GM11168 (cell line): ENCODE results near the gene NTN1.

Experiments used
- in situ Hi-C: fragments of 300-500 bp; cut with MboI; formaldehyde crosslinking; loops from one replicate; pipeline ENCODE4 v1.12.0; 2022; ENCODE audit warnings: low sequenced_read_pairs; ENCODE audit not compliant: unreplicated experiment

Gene NTN1

GRCh38 chr17:9110501-9110900 is 89.2 kb downstream of the NTN1 start:
- in situ Hi-C loops: no loop called here

- in situ Hi-C loops: no loop called here
Observed at GRCh38 chr17:9115214-9116191, 94.2 kb downstream of the NTN1 start.

GRCh38 chr17:9116311-9116835 is 95.1 kb downstream of the NTN1 start:
- in situ Hi-C loops: no loop called here

GRCh38 chr17:9116861-9117568 is 95.7 kb downstream of the NTN1 start:
- in situ Hi-C loops: no loop called here

- in situ Hi-C loops: loop anchor here (5.0 kb wide), 1 partner anchor 97 kb away; no protein-coding TSS in a partner anchor
Observed at GRCh38 chr17:9120471-9120870, 99.2 kb downstream of the NTN1 start.

DNA sequence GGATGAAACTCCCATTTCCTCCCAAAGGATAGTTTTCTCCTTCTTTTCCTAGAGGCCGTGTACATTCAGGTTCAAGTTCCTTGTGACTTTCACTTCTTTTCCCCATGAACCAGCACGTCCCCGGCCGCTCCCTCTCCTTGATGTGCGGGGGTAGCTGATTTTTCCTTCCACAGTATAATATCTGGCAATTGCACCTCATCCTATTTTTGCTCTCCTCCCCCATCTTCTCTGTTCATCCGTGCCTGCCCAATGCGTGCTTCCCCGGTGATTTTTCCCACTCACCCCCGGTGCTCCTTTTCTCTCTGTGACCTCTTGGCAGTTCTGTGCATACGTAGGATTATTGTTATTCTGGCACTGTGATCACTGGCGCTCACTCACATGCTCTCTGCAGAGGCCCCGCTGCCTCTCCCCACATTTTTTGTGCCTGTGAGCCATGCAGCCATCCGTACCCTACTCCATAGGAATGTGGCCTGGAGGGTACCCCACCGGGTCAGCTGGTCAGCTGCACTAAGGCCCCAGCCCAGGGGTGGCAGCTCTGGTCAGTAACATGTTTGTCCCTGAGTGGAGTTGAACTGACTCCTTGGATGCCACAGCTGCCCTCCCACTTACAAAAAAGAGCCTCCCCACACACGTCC is 100.0 kb downstream of the NTN1 start:
- in situ Hi-C loops: loop anchor here (5.0 kb wide), 1 partner anchor 96 kb away; no protein-coding TSS in a partner anchor

GRCh38 chr17:9123594-9124553 is 102.6 kb downstream of the NTN1 start:
- in situ Hi-C loops: loop anchor here (5.0 kb wide), 1 partner anchor 93 kb away; no protein-coding TSS in a partner anchor

GRCh38 chr17:9124554-9124935 is 103.2 kb downstream of the NTN1 start:
- in situ Hi-C loops: loop anchor here (5.0 kb wide), 1 partner anchor 93 kb away; no protein-coding TSS in a partner anchor

DNA sequence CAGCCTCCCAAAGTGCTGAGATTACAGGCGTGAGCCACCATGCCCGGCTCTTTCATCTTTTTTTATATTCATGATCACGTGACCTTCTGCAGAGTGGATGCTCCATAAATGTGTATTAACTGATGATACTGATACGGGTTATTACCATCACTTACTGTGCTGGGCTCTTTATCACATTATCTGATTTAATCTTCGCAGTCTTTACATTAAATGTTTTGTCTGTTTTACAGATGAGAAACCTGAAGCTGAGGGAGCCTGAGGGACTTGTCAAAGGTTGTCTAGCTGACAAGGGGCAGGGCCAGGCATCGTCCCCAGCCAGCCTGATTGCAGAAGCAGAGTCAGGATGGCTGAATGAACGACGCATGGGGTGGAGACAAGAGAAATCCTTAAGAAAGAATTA is 104.4 kb downstream of the NTN1 start:
- in situ Hi-C loops: no loop called here

GRCh38 chr17:9127340-9127739 is 106.0 kb downstream of the NTN1 start:
- in situ Hi-C loops: no loop called here

DNA sequence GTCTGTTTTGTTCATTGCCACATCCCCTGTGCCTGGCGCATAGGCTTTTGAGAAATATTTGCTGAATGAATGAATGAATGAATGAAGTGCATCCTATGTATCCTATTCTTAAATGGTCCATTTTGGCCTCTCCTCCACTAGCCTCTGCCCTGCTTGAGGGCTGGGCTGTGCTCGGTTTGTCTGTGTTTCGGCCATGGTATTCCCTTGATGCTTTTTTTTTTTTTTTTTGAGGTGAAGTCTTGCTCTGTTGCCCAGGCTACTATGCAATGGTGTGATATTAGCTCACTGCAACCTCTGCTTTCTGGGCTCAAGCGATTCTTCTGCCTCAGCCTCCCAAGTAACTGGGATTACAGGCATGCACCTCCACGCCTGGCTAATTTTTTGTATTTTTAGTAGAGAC is 110.1 kb downstream of the NTN1 start:
- in situ Hi-C loops: no loop called here

DNA sequence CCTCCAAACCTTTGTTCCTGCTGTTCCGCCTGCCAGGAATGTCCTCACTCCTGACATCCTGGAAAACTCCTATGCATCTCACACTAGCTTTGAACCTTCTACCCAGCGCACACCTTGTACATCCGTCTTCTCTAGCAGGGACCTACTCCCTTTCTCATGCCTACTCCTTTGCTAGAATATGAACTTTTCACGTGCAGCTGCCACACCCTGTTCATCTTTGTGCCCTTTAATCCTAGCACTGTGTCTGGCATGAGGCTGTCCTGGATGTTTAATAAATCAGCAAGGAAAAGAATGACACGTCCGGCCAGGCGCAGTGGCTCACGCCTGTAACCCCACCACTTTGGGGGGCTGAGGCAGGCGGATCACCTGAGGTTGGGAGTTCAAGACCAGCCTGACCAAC is 111.0 kb downstream of the NTN1 start:
- in situ Hi-C loops: no loop called here

GRCh38 chr17:9132944-9133610 is 111.8 kb downstream of the NTN1 start:
- in situ Hi-C loops: no loop called here

- in situ Hi-C loops: no loop called here
Observed at GRCh38 chr17:9138161-9138717, 116.9 kb downstream of the NTN1 start.

- in situ Hi-C loops: no loop called here
Observed at GRCh38 chr17:9139695-9140094, 118.4 kb downstream of the NTN1 start.

GRCh38 chr17:9140550-9141424 is 119.5 kb downstream of the NTN1 start:
- in situ Hi-C loops: no loop called here

- in situ Hi-C loops: no loop called here
Observed at GRCh38 chr17:9141425-9141753, 120.1 kb downstream of the NTN1 start.
